HG02759 (cell line): Measurements from ENCODE around the gene GNB1L.

Source experiments
- ATAC-seq: cut with Tn5 transposase; IDR thresholded peaks from one replicate; pipeline ENCODE4 v1.9.1; 2021; ENCODE audit warnings: mild to moderate bottlenecking, moderate library complexity; ENCODE audit not compliant: unreplicated experiment

GNB1L gene

GRCh38 chr22:19755145-19755710 lies 99.4 kb downstream of the GNB1L start:
- no peak for ATAC-seq

GRCh38 chr22:19754701-19755144 lies 100.0 kb downstream of the GNB1L start:
- no peak for ATAC-seq

- ATAC-seq = no peak
Observed at GRCh38 chr22:19753996-19754700, 100.5 kb downstream of the GNB1L start.

GRCh38 chr22:19753090-19753842 lies 101.4 kb downstream of the GNB1L start:
- no peak for ATAC-seq

GRCh38 chr22:19751497-19752245 lies 103.0 kb downstream of the GNB1L start:
- no peak for ATAC-seq

GRCh38 chr22:19750507-19751490 lies 103.9 kb downstream of the GNB1L start:
- no peak for ATAC-seq

GRCh38 chr22:19749876-19750275 lies 104.8 kb downstream of the GNB1L start:
- ATAC-seq = no peak

GRCh38 chr22:19748991-19749664 lies 105.5 kb downstream of the GNB1L start:
- ATAC-seq = no peak

- no peak for ATAC-seq
Observed at GRCh38 chr22:19748139-19748538, 106.5 kb downstream of the GNB1L start.

GRCh38 chr22:19747551-19747950 lies 107.1 kb downstream of the GNB1L start:
- no peak for ATAC-seq

- no peak for ATAC-seq
Observed at GRCh38 chr22:19746726-19747125, 107.9 kb downstream of the GNB1L start.

GRCh38 chr22:19745155-19746101 lies 109.2 kb downstream of the GNB1L start:
- ATAC-seq = no peak

- no peak for ATAC-seq
Observed at GRCh38 chr22:19744350-19745006, 110.2 kb downstream of the GNB1L start.

GRCh38 chr22:19743651-19744050 lies 111.0 kb downstream of the GNB1L start:
- ATAC-seq = no peak

GRCh38 chr22:19743081-19743480 lies 111.6 kb downstream of the GNB1L start:
- ATAC-seq = no peak

- no peak for ATAC-seq
Observed at GRCh38 chr22:19742160-19743066, 112.3 kb downstream of the GNB1L start.

GRCh38 chr22:19741053-19741452 lies 113.6 kb downstream of the GNB1L start:
- no peak for ATAC-seq
